HG02973 (cell line): ENCODE data around the gene CTAG1A.
"Not testable (repeated sequence)": the region's sequence is repeated elsewhere in the genome, so short reads cannot be mapped to it uniquely, and the experiment has no call there.

Experiments used
- ATAC-seq: cut with Tn5 transposase; IDR thresholded peaks from one replicate; pipeline ENCODE4 v1.9.1; 2021; ENCODE audit warnings: moderate library complexity; ENCODE audit not compliant: unreplicated experiment

CTAG1A gene

DNA sequence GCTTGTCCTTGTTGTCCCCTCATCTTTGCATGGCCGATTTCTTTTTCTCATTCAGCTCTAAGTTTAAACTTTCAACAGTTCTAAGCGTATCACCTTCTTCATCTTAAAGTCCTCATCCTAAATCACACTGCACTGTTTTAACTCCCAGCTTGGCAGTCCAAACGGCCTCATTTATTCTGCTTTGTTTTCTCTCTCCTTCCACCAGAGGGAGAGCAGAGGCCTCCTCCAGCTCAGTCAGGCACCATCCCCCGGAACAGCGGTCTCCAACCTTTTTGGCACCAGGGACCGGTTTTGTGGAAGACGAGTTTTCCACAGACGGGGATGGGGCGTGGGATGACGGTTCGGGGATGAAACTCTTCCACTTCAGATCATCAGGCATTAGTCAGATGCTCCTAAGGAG, 14.6 kb upstream of the CTAG1A start:
- not testable (repeated sequence) for ATAC-seq

GRCh38 chrX:154573061-154573460, 11.9 kb upstream of the CTAG1A start:
- ATAC-seq = not testable (repeated sequence)

DNA sequence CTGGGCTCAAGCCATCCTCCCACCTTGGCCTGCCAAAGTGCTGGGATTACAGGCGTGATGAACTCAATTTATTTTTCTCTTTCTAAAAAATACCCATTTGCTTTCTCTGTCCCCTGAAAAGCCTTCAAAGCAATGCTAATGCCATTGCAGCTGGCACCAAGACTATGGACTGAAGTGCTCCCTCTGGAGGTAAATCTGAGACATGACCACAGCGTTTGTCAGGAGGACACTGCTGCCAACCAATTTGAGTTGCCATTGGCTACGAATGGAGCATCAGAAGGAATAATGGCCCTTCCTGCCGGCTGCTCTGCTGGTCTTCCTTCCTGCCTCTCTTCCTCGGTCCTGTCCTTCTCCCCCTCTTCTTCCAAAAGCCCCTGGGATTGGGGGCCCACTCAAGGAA, 9.9 kb upstream of the CTAG1A start:
- ATAC-seq = not testable (repeated sequence)

- ATAC-seq = not testable (repeated sequence)
These were observed 1.9 kb upstream of the CTAG1A start for GRCh38 chrX:154582994-154583393.

DNA sequence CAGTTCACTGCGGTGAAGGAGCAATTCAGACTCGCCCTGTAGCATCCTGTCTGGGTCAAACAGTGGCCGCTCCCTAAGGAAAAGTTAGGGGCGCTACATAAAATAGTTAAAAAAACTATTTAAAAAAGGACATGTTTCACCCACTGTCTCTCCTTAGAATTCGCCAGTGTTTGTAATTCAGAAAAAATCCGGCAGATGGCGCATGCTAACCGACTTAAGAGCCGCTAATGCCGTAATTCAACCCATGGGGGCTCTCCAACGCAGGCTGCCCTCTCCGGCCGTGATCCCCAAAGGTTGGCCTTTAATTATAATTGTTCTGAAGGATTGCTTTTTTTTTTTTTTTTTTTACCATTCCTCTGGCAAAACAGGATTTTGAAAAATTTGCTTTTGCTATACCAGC, 5.5 kb downstream of the CTAG1A start:
- not testable (repeated sequence) for ATAC-seq

DNA sequence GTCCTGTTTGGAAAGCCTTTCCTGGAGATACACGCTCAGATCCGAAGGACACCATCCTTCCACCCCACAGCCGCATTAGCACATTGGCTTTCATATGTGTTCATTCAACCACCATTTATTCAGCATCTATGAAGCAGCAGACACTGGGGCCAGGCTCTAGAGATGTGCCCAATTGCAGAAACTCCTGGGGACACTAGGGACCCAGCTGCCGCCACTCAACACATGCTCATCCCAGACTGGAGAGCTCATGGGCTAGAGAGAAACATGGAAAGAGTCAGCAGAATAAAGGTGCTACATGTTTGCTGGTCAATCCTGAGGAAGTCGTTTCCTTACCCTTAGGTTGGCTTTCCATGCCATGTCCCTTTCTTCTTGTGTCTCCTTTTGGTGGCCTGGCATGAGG, 7.6 kb downstream of the CTAG1A start:
- ATAC-seq = no peak

DNA sequence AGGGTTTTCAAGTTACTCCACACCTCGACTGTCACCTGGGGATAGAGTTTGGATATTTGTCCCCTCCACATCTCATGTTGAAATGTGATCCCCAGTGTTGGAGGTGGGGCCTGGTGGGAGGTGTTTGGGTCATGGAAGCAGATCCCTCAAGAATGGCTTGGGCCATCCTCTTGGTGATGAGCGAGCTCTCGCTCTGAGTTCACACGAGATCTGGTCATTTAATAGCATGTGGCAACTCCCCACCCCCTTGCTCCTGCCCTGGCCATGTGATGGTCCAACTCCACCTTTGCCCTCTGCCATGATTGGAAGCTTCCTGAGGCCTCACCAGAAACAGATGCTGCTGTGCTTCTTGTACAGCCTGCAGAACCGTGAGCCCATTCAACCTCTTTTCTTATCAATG, 8.3 kb downstream of the CTAG1A start:
- no peak for ATAC-seq

GRCh38 chrX:154594491-154594890, 9.6 kb downstream of the CTAG1A start:
- ATAC-seq = no peak

DNA sequence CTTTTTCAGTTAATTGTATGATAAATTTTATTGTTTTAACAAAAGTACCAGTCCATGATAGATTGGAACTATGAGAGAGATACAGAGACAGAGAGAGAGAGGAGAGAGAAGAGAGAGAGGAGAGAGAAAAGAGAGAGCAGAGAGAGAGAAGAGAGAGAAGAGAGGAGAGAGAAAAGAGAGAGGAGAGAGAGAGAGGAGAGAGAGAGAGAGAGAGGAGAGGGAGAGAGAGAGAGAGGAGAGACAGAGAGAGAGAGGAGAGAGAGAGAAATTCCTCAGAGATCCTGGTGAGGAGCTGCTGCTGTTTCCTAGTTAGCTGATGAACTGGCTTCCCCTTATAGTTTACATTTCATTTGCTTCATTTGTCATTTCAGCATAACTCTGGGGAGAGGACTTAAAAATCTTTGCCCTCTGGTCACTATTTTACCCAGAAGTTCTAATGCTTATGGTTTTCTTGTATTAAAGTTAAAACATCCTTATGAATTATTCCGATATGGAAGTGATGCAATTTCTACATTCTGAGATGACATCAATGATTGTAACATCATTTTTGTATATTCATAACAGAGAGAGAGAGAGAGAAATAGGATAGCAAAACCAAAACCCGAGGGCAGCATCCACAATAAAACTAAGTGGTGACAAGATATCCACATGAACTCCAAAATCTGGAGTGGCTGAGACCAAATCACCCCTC, 10.8 kb downstream of the CTAG1A start:
- ATAC-seq = no peak

DNA sequence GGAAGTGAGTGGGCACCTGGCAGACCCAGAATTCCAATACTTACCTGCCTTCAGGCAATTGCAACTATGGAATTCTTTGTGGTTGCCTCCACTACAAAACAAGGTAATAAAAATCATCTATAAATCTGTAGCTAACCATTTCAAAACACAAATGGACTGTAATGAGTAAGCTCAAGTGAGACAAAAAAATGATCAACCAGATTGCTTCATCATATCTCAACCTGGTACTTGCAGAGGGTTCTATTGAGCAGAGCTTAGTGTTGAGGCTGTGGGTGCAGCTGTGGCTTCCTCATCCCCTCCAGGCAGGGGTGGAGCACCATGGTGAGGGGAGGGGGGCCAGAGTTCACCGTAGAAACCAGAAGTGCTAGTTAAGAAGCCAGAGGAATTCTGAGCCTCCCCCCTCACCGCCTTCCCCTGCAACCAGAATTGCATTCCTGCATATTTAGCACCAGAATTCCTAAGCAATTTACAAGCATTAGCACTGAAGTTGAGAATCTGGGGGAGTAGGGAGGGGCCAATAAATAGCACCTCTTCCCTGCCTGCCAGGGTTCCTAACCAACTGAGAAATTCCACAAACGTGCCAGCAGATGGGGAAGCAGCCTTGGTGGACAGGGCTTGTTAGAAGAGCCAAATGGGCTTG, 11.5 kb downstream of the CTAG1A start:
- no peak for ATAC-seq

- no peak for ATAC-seq
These were observed 12.3 kb downstream of the CTAG1A start for GRCh38 chrX:154597221-154597620.

- ATAC-seq = no peak
These were observed 13.7 kb downstream of the CTAG1A start for GRCh38 chrX:154598656-154599055.

DNA sequence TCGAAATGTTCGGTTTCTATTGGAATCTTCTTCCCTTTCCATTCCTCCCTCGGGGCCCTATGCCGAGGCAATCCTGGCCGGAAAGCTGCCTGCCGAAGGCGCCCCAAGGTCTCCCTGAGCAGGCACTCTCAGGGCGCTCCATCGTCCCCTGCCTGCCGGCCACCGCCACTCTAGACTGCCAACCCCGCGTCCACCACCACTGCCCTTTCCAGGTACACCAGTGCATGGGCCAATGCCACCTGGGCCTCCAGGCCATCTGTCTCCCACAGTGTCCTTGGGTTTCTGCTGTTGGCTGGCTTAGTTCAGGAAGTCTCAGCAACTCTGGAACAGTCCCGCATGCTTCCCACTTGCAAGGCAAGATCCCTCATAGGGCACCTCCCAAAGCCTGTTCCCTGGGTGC, 14.6 kb downstream of the CTAG1A start:
- ATAC-seq = no peak

- ATAC-seq = no peak
These were observed 15.9 kb downstream of the CTAG1A start for GRCh38 chrX:154600759-154601374.

GRCh38 chrX:154602226-154602625, 17.3 kb downstream of the CTAG1A start:
- ATAC-seq = no peak

- no peak for ATAC-seq
These were observed 18.0 kb downstream of the CTAG1A start for GRCh38 chrX:154602766-154603437.

DNA sequence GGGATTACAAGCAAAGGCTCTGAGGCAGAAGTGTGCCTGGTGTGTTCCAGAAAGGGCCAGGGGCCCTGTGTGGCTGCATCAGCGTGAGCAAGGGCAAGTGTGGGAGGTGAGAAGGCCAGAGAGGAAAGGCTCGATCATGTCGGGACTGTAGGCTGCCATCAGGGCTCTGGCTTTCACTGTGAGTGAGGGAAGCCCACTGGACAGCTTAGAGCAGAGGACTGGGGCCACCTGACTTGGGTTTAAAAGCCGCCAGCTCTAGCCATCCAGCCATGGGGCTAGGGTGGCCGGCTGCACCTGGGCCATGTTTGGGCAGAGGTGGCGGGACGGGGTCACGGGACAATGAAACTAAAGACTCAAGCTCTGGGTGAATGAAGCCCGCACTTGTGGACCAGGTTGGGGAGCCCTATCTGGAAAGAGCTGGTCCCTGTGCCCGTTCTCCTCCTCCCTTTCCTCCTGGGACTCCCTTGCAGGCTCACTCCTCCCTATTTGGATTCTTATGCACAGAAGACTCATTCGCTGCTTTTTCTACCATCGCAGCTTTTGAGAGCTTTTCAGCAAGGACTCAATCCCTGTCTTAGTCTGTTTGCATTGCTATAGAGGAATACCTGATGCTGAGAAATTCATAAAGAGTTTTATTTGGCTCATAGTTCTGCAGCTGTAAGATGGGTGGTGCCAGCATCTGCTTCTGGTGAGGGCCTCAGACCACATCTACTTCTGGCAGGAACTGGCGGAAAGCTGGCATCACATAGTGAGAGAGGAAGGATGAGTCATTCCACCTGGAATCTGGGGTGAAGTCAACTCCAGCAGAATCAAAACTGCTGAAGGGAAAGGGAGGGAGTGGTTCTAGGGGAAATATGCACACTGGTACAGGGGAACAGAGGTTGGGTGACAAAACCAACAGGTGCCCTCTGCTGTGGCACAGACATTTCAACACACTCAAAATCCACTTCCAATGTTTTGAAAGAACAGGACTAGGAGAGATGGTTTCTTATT, 18.8 kb downstream of the CTAG1A start:
- no peak for ATAC-seq

- ATAC-seq = no peak
These were observed 20.6 kb downstream of the CTAG1A start for GRCh38 chrX:154605566-154605965.

GRCh38 chrX:154607370-154607769, 22.4 kb downstream of the CTAG1A start:
- no peak for ATAC-seq

- not testable (repeated sequence) for ATAC-seq
These were observed 23.0 kb downstream of the CTAG1A start for GRCh38 chrX:154607976-154608375.
